Heart left ventricle (tissue), 16 donors: Measurements from ENCODE around the gene HCN3. TPM values are rescaled to one million over a fixed set of nuclear protein-coding genes. Genes with fewer than 3 reads are reported as not detected.
A peak's percentile ranks its signal among the peaks of the same experiment; 100 is the strongest.

Experiments
- ATAC-seq, 4 donors: fragments of 200-7000 bp; cut with Tn5 transposase; one replicate each; pipeline ENCODE4 v1.9.1; 2020 to 2022; ENCODE audit warnings: moderate library complexity in 4 of 4, mild to moderate bottlenecking in 3 of 4, moderate number of reproducible peaks in 1 of 4
- DNase-seq, 5 donors: peaks; one replicate each; pipeline ENCODE4 v3.0.0-alpha.2; 2020
- H3K27ac ChIP-seq, 12 donors: fragments of 200-600 bp; sonication (generic) in 4 of 12; one replicate each; pipeline versions ENCODE4 v1.5.0 to v1.8.0; 2016 to 2022; ENCODE audit warnings: mild to moderate bottlenecking in 2 of 12
- H3K27me3 ChIP-seq, 9 donors: fragments of 200-600 bp; sonication (generic) in 2 of 9; one replicate each; pipeline versions ENCODE4 v1.5.1 to v1.8.0; 2016 to 2022; ENCODE audit warnings: mild to moderate bottlenecking in 3 of 9
- H3K36me3 ChIP-seq, 9 donors: fragments of 200-600 bp; sonication (generic) in 2 of 9; one replicate each; pipeline versions ENCODE4 v1.5.0 to v1.8.0; 2018 to 2022; ENCODE audit warnings: mild to moderate bottlenecking in 2 of 9
- H3K4me1 ChIP-seq, 12 donors: fragments of 200-600 bp; sonication (generic) in 4 of 12; one replicate each; pipeline versions ENCODE4 v1.5.0 to v1.8.0; 2016 to 2022; ENCODE audit warnings: mild to moderate bottlenecking in 3 of 12
- H3K4me3 ChIP-seq, 12 donors: fragments of 200-600 bp; sonication (generic) in 4 of 12; one replicate each; pipeline versions ENCODE4 v1.5.0 to v1.8.0; 2017 to 2022; ENCODE audit warnings: mild to moderate bottlenecking in 9 of 12, moderate library complexity in 4 of 12
- H3K9me3 ChIP-seq, 12 donors: fragments of 200-600 bp; sonication (generic) in 4 of 12; one replicate each; pipeline versions ENCODE4 v1.5.0 to v1.8.0; 2016 to 2022; ENCODE audit warnings: mild to moderate bottlenecking in 1 of 12
- CTCF ChIP-seq, 12 donors: fragments of 200-600 bp; sonication (generic) in 4 of 12; IDR thresholded peaks; one replicate each; pipeline versions ENCODE4 v1.5.0 to v1.8.0; 2018 to 2022; ENCODE audit warnings: antibody characterized with exemption in 12 of 12, mild to moderate bottlenecking in 5 of 12
- POLR2A ChIP-seq, 2 donors: fragments of 450-650 bp; IDR thresholded peaks; one replicate each; pipeline ENCODE4 v1.6.1; 2017; ENCODE audit warnings: antibody characterized with exemption in 2 of 2, mild to moderate bottlenecking in 2 of 2, moderate library complexity in 2 of 2
- WGBS, 4 donors: extraction: QIAGEN DNeasy Blood & Tissue Kit in 2 of 4; methylation state at CpG; one replicate each; pipeline versions ENCODE4 v1.1.5 to v1.1.7; 2013 to 2018; 5-methylcytosine and 5-hydroxymethylcytosine counted together
- intact Hi-C, 10 donors: fragments of 100-400 bp; cut with DNase I; formaldehyde crosslinking; loops; one replicate each; pipeline versions ENCODE4 v1.11.1 to v1.14.2; 2022
- polyA plus RNA-seq, 2 donors: library from polyadenylated mRNA; stranded (reverse); fragments of 200-250 nt; gene quantifications; one replicate each; pipeline ENCODE4 v1.2.3, GENCODE V29; 2013
- total RNA-seq, 9 donors: library from RNA; depleted of rRNA in 2 of 9; stranded (reverse); fragments of >200 nt in 2 of 9; fragmentation: NEBNext Ultra II Directional in 3 of 9; extraction: Animal tissue kit (Norgen Biotek cat#: 25700) in 3 of 9; gene quantifications; one replicate each; pipeline versions ENCODE4 v1.1.0 to v1.2.4, GENCODE V29; 2016 to 2023
- donor health status: ischemic (EF 13 %, LVEDD 7.1; RV severe dilation, severe dysfunction).
- donor health status: healthy with polysubstance abuse.
- donor health status: DM: no; HTN: yes; CAD: no.
- donor health status: DM: no; HTN: no; CAD: no.
- donor health status: ischemic (EF 25% LVEDD 6.9; RV normal size, moderate dysfunction).
- donor health status: ischemic (EF 25% LVEDD 5.7; RV mildly dilated, moderate dysfunction).
- donor health status: healthy.
- donor health status: DM: yes; HTN: yes; CAD: no.
- donor health status: ischemic (EF 35%, LVEDD 5.7; RV mildly dilated, moderate dysfunction).
- donor health status: nonischemic (EF 11% LVEDD 7.7; RV severe dilation, severe dysfunction).
- donor health status: DM: yes; HTN: yes; CAD: no.
- donor health status: PGD.
- donor health status: ischemic (EF 29% LVEDD 5.4; RV normal size, mild dysfunction).
- donor health status: nonischemic (EF 23%, LVEDD 6.1; RV moderate dilation, normal function).

The HCN3 gene
- total and polyA plus RNA-seq, 11 donors, result 0.49 to 1.7 (median 1.2) TPM

- H3K9me3 ChIP-seq, result no peaks in the 10 kb centered on the region
- WGBS, 4 donors, result 81 to 87% (median 82%) methylated on average over 5 of the region's 5 CpGs
- no peaks in the 10 kb centered on the region for H3K27me3 ChIP-seq
- H3K4me3 ChIP-seq, result no peak overlapping the region
- H3K36me3 ChIP-seq, result peaks cover 0 to 40% (median 27%) of the 10 kb centered on the region in 9 donors
- intact Hi-C loops, result no loop called here
- no peak for TF ChIP-seq CTCF (IDR thresholded peaks at IDR 0.05)
- no peak for TF ChIP-seq POLR2A (IDR thresholded peaks at IDR 0.05)
- ATAC-seq (no peak), DNase-seq (no peak)
- H3K4me1 ChIP-seq, result peaks cover 0 to 28% (median 7%) of the 10 kb centered on the region in 12 donors
- H3K27ac ChIP-seq, result no peak overlapping the region
Measured at GRCh38 chr1:155236451-155236850, 40.8 kb upstream of the HCN3 start.

- WGBS, 4 donors, result 19 to 24% (median 20%) methylated on average over 3 to 4 of the region's 4 CpGs
- TF ChIP-seq POLR2A (IDR thresholded peaks at IDR 0.05) (no peak), CTCF (IDR thresholded peaks at IDR 0.05) (no peak)
- peaks cover 0 to 33% (median 24%) of the 10 kb centered on the region in 9 donors for H3K36me3 ChIP-seq
- H3K9me3 ChIP-seq, result no peaks in the 10 kb centered on the region
- peak in 4 of 5 donors; percentile 61 to 76 (median 73) for DNase-seq
- H3K4me3 ChIP-seq, result peak overlapping the region in 11 of 12 donors; percentile 14 to 61 (median 49)
- H3K27me3 ChIP-seq, result peaks cover 0 to 4% (median 0%) of the 10 kb centered on the region in 9 donors
- peaks cover 0 to 41% (median 22%) of the 10 kb centered on the region in 12 donors for H3K4me1 ChIP-seq
- H3K27ac ChIP-seq, result peak overlapping the region in 6 of 12 donors; percentile 6 to 69 (median 26)
- ATAC-seq, result peak in 3 of 4 donors; percentile 37 to 50 (median 40)
- intact Hi-C loops, result loop anchor here in 4 of 10 donors (5.0 kb wide), 1 partner anchor 34 kb away; the partner anchor contains the start of genes MTX1 (in 4 of the 4) and THBS3 (in 4 of the 4)
Measured at GRCh38 chr1:155241069-155241679, 36.1 kb upstream of the HCN3 start.

- Histone ChIP-seq H3K9me3 (no peaks in the 10 kb centered on the region), H3K4me1 (peaks cover 0 to 41% (median 22%) of the 10 kb centered on the region in 12 donors), H3K36me3 (peaks cover 0 to 31% (median 17%) of the 10 kb centered on the region in 9 donors), H3K27ac (peak overlapping the region in 2 of 12 donors; percentile 6 to 69), H3K4me3 (no peak overlapping the region), H3K27me3 (peaks cover 0 to 4% (median 0%) of the 10 kb centered on the region in 9 donors)
- TF ChIP-seq POLR2A (IDR thresholded peaks at IDR 0.05), result no peak
- TF ChIP-seq CTCF (IDR thresholded peaks at IDR 0.05), result no peak
- ATAC-seq, result peak in 1 of 4 donors; percentile 6
- intact Hi-C loops, result loop anchor here in 4 of 10 donors (5.0 kb wide), 1 partner anchor 35 kb away; the partner anchor contains the start of genes MTX1 (in 4 of the 4) and THBS3 (in 4 of the 4)
- WGBS, 4 donors, result 59 to 75% (median 72%) methylated on average over 4 of the region's 4 CpGs
- no peak for DNase-seq
Measured at GRCh38 chr1:155241841-155242264, 35.4 kb upstream of the HCN3 start.

GRCh38 chr1:155242805-155243358 is 34.4 kb upstream of the HCN3 start:
- no peaks in the 10 kb centered on the region for H3K9me3 ChIP-seq
- TF ChIP-seq CTCF (IDR thresholded peaks at IDR 0.05) (no peak), POLR2A (IDR thresholded peaks at IDR 0.05) (no peak)
- H3K4me1 ChIP-seq, result peaks cover 0 to 41% (median 22%) of the 10 kb centered on the region in 12 donors
- DNase-seq (no peak), ATAC-seq (no peak)
- H3K27ac ChIP-seq, result peak overlapping the region in 8 of 12 donors; percentile 86 to 97 (median 91)
- WGBS, 4 donors, result 83 to 93% (median 91%) methylated on average over 3 of the region's 3 CpGs
- peaks cover 0 to 29% (median 12%) of the 10 kb centered on the region in 9 donors for H3K36me3 ChIP-seq
- intact Hi-C loops, result loop anchor here in 4 of 10 donors (5.0 kb wide), 1 partner anchor 36 kb away; the partner anchor contains the start of genes MTX1 (in 4 of the 4) and THBS3 (in 4 of the 4)
- peak overlapping the region in 7 of 12 donors; percentile 65 to 77 (median 67) for H3K4me3 ChIP-seq
- H3K27me3 ChIP-seq, result peaks cover 0 to 4% (median 0%) of the 10 kb centered on the region in 9 donors
